ENCODE data around the gene CR2. TPM values are rescaled to one million over a fixed set of nuclear protein-coding genes. Genes with fewer than 3 reads are reported as not detected.

CR2 gene
- total RNA-seq, 2 donors from 2014 or later = not detected

- H3K27me3 ChIP-seq = peaks cover 5 to 7% of the 10 kb centered on the region in 2 donors
These were observed 1.1 kb downstream of the CR2 start for GRCh38 chr1:207455183-207455754.

GRCh38 chr1:207458414-207458813, 4.3 kb downstream of the CR2 start:
- no peak for TF ChIP-seq CTCF (IDR thresholded peaks at IDR 0.05)
- H3K9me3 ChIP-seq = no peaks in the 10 kb centered on the region
- peaks cover 0 to 12% of the 10 kb centered on the region in 2 donors for H3K4me1 ChIP-seq
- no peak overlapping the region for H3K4me3 ChIP-seq
- H3K27me3 ChIP-seq = peaks cover 5 to 7% of the 10 kb centered on the region in 2 donors
- no peak for DNase-seq (ENCODE audit: low spot score)
- no peaks in the 10 kb centered on the region for H3K36me3 ChIP-seq
- H3K27ac ChIP-seq = no peak overlapping the region

More at GRCh38 chr1:207455183-207455754, 1.1 kb downstream of the CR2 start:
- H3K4me1 ChIP-seq = peaks cover 0 to 12% of the 10 kb centered on the region in 2 donors
- DNase-seq (ENCODE audit: low spot score) = no peak
- H3K27ac ChIP-seq = no peak overlapping the region
- TF ChIP-seq CTCF (IDR thresholded peaks at IDR 0.05) = no peak
- H3K9me3 ChIP-seq = no peaks in the 10 kb centered on the region
- H3K36me3 ChIP-seq = no peaks in the 10 kb centered on the region
- no peak overlapping the region for H3K4me3 ChIP-seq

GRCh38 chr1:207459008-207459407, 4.9 kb downstream of the CR2 start:
- DNase-seq (ENCODE audit: low spot score) = no peak
- Histone ChIP-seq H3K27ac (no peak overlapping the region), H3K27me3 (peaks cover 4 to 5% of the 10 kb centered on the region in 2 donors), H3K9me3 (no peaks in the 10 kb centered on the region), H3K4me1 (peaks cover 0 to 9% of the 10 kb centered on the region in 2 donors), H3K4me3 (no peak overlapping the region), H3K36me3 (no peaks in the 10 kb centered on the region)
- no peak for TF ChIP-seq CTCF (IDR thresholded peaks at IDR 0.05)

GRCh38 chr1:207461649-207462048, 7.5 kb downstream of the CR2 start:
- Histone ChIP-seq H3K27ac (no peak overlapping the region), H3K4me3 (no peak overlapping the region), H3K27me3 (no peaks in the 10 kb centered on the region), H3K36me3 (no peaks in the 10 kb centered on the region), H3K9me3 (no peaks in the 10 kb centered on the region), H3K4me1 (no peaks in the 10 kb centered on the region)
- DNase-seq (ENCODE audit: low spot score) = no peak
- no peak for TF ChIP-seq CTCF (IDR thresholded peaks at IDR 0.05)

GRCh38 chr1:207462535-207462934, 8.4 kb downstream of the CR2 start:
- no peaks in the 10 kb centered on the region for H3K27me3 ChIP-seq
- DNase-seq (ENCODE audit: low spot score) = no peak

More at GRCh38 chr1:207462535-207462934, 8.4 kb downstream of the CR2 start:
- Histone ChIP-seq H3K4me3 (no peak overlapping the region), H3K4me1 (no peaks in the 10 kb centered on the region), H3K27ac (no peak overlapping the region), H3K9me3 (no peaks in the 10 kb centered on the region), H3K36me3 (no peaks in the 10 kb centered on the region)
- TF ChIP-seq CTCF (IDR thresholded peaks at IDR 0.05) = no peak

All from right atrium auricular region (tissue), 2 donors.